Stimulated activated CD8-positive, alpha-beta memory T cell treated with anti-CD3 and anti-CD28 coated beads, Interleukin-15, amount 100 ng/mL, for 4 hours (primary cell): ENCODE data around the gene SLC25A22.

Source experiments
- DNase-seq, 2 donors: peaks; one replicate each; pipeline ENCODE4 v3.0.0-alpha.2; 2020; ENCODE audit warnings: low read depth in 2 of 2

Gene SLC25A22

DNA sequence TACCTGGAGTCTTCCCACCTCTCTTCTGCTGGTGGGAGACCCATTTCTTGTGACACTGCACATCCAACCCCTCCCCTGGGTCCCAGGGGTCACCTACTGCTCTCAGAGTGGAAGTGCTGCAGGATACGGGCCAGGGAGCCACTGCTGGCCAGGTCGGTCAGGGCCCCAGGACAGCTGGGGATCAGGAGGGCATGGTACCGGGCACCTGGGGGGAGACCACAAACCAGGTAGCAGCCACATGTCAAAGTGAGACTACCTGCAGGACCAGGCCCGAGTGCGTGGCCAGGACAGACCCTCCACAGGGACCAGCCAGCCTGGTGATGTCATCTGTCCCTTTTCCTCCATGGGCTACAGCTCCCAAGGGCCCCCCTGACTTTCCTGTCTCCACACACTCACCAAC lies 24.7 kb downstream of the SLC25A22 start:
- no peak for DNase-seq

DNA sequence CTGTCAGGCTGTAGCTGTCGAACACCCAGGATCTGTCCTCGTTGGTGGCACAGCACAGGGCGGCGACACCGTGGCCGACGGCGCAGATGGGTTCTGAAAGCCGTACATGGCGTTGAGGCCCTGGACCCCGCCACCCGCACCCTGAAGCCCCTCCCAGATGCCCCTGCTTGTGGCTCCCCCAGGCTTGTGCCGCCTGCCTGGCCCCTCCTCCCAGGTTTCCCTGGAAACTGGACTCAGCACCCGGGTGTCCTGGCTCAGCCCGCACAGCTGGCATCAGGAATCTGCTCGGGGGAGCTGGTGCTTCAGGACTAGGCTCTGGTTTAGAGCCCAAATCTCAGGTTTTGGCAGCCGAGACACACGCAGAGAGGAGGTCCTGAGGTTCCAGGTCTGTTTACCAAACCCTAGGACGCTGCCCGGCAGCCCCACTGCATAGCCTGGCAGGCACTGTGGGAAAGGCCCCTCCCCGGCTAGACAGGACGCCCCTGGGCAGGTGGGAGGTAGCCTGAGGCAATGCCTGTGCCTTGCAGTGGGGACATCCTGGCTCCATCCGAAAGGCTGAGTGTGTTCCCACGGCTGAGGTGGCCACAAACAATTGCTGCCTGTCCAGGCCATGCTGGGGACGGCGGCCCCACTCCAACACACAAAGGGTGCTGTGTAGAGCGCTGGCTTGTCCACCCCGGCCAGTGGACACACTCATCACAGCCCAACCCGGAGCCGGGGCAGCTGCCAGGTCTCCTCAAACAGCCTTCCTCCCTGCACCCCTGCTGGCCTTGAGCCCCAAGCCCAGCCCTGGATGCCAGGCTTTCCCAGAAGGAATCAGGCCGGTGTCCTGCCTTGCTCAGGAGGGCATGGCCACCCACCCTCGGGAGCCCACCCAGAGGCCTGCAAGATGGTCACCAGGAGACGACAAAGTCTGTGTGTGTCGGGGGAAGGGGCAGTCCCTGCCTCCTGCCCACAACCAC lies 25.4 kb downstream of the SLC25A22 start:
- DNase-seq, result no peak

DNA sequence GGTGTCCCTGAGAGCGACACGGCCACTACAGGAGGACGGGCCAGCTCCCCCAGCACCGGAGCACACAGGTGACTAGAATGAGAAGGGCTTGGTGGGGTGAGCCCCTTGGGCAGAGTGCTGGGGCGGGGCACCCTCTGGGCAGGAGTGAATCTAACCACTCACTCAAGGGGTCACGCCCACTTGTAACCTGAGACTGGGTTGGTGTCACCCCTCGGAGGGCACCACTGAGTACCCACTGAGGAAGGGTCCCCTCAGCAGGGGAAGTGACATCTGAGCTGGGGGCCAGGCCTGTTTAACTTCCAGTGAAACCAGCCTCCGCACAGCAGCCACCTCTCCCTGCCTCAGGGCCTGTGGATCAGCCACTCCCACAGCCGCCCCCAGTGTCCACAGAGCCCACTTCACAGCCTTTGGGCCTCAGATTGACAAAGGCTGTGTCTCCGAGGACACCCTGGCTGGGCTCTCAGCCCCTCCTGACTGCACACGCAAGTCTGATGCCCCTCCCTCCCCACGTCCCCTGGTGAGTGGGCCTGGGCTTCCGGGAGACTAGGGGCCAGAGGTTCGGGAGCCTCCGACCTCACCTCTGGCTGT lies 26.4 kb downstream of the SLC25A22 start:
- DNase-seq, result no peak

DNA sequence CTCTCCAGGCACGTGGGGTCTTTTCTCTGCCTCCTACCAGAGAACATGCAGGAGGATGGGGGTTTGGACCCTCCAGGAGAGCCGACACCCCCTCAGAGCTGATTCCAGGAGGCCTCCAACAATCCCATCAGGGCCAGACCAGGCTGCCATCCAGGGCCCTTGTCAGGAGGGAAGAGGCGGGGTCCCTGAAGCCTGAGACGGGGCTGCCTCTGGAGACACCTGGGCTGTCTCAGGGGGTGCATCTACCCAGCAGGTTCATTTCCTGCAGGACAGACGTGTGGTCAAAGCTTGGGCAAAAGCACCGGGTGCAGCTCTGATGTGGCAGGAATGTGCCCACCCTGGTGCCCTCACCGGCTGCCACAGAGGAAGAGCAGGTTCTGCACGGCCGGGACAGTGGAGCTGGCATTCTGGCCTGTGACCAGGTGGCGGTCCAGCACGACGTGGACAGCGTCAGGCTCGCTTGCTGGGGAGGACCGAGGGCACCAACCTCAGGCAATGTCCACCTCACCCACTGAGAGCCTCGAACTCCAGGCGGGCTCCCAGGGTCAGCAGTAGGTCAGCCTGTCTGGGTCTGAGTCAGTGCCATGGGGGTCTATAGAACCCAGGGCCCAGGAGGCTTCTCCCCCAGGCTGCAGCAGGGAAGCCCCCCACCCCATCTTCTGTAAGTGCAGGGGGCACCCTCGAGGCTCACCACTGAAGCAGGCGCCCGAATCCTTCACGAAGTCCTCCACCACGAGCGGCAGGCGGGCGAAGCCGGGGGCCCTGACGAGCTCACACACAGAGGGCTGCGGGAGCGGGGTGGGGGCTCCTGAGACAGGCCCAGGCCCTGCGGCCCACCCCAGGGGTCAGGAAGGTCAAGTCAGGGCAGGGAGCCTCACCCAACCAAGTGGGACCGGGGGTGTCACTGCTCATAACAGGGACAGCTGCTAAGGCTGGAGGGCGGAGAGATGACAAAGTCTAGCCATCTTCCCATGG lies 27.2 kb downstream of the SLC25A22 start:
- no peak for DNase-seq

DNA sequence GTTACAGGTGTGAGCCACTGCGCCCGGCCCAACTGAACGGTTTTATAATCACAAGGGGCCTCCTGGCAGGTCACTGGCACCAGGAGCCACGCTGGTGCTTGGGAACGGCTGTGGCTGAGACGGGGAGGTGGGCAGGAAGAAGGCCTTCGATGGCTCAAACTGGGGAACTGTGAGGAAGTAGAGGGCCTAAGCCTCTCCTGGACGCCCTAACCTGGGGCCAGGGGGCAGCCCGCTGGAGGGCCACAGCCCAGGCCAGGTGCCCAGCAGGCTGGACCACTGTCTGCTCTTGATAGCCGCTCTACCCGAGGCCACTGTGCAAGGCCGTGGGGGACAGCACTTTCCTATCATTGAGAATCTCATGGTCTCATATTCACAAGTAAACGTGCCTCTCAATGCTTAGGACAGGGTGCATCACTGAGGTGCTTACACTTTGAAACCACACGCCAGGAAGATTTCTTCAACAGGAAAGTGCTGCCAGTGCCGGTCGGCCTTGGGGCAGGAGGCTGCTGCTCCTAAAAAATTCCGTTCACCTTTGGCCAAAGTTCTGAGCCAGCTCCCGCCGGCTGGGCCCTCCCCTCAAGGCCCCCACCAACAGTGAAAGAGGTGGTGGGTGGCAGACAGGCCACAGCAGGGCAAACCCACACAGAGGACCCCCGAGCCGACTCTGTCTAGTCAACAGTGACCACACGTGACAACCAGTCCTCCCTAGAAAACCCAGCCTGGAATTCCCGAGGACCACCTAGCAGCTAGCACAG lies 28.0 kb downstream of the SLC25A22 start:
- no peak for DNase-seq

DNA sequence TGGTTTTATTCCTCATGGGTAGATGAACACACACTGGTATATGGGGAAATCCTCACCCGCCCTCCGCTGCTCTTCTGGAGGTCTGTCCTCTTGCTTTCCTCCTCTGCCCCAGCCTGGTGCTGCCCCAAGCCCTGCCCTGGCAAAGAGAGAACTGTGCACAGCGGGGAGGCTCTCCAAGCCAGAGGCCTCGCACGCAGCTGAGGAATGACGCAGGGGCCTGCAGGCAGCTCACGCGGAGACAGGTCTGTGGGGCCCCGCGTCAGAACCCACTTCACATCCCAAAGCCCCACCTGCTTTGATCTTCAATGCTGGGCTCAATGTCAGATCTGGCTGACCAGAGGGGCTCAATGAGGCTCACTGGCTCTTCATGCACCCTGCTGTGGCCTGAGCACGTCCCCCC lies 30.8 kb downstream of the SLC25A22 start:
- DNase-seq, result no peak

DNA sequence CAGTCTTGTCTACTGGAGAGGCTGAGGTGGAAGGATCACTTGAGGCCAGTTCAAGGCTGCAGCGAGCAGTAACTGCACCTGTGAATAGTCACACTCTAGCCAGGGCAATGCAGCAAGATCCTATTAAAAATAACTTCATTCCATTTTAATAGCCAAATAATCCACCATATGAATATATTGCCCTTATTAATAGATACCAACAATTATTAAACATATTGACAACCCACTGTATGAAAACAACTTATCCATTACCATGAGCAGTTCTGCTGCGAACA lies 31.2 kb downstream of the SLC25A22 start:
- DNase-seq, result no peak

DNA sequence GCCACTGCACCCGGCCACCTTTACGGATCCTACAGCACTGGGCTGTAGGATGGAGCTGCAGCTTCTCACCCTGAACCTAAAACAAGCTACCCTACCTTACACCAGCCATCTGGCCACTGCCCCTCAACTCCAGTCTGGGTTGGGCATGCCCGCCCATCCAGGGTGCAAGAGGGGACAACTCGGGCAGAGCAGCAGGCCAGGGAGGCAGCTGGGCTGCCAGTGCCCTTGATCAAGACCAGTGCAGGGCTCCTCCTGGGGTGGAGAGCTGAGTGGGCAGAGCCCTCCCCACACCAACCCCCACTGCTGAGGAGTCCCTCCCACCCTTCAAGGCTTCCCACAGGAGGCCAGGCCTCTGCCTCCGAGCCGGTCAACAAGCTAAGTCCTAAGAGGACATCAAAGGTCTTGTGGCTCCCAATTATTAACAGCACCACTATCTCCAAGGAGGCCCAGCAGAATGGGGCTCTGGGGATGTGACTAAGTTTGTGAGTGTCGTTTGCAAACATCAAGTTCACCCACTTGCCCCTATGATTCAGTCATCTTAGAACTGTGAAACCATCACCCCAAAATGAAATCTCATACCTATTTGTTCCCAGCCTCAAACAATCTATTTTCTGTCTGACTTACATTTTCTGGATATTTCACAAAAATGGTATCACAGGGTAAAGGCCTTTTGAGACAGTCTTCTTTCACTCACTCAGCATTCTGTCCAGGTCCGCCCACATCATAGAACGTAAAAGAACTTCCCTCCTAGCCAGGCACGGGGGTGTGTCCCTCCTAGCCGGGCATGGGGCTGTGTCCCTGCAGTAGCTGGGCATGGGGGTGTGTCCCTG lies 31.8 kb downstream of the SLC25A22 start:
- no peak for DNase-seq

DNA sequence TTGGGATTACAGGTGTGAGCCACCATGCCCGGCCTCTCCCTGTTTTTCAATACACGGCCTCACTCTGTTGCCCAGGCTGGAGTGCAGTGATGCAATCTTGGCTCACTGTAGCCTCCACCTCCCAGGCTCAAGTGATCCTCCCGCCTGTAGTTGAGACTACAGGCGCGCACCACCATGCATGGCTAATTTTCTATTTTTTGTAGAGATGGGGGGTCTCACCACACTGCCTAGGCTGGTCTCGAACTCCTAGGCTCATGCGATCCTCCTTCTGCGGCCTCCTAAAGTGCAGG lies 32.3 kb downstream of the SLC25A22 start:
- no peak for DNase-seq

DNA sequence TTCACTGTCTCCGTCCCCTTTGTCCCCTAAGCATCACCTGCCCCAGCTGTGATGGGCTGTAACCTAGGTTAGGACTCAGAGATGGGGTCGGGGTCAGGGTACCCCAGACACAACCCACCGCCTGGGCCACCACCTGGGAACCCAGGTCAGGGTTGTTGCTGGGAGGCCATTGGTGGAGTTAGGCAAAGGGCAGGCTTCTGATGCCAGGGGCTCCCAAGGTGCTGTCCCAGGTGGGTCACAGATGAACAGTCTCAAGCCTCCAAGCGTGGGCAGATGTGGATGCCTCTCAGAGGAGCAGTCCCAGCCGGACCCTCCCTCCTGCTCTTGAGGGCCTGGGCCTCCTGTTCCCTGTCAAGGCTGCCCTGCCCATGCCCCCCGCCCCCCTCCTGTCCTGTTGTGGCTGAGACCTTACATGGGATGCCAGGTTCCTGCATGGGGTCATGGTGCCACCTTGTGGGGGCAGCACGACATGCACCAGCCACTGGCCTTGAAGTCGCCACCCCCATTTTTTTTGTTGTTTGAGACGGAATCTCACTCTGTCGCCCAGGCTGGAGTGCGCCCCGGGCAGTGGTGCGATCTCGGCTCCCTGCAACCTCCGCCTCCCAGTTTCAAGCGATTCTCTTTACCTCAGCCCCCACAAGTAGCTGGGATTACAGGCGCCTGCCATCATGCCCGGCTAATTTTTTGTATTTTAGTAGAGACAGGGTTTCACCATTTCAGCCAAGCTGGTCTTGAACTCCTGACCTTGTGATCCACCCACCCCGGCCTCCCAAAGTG lies 32.9 kb downstream of the SLC25A22 start:
- DNase-seq, result no peak

DNA sequence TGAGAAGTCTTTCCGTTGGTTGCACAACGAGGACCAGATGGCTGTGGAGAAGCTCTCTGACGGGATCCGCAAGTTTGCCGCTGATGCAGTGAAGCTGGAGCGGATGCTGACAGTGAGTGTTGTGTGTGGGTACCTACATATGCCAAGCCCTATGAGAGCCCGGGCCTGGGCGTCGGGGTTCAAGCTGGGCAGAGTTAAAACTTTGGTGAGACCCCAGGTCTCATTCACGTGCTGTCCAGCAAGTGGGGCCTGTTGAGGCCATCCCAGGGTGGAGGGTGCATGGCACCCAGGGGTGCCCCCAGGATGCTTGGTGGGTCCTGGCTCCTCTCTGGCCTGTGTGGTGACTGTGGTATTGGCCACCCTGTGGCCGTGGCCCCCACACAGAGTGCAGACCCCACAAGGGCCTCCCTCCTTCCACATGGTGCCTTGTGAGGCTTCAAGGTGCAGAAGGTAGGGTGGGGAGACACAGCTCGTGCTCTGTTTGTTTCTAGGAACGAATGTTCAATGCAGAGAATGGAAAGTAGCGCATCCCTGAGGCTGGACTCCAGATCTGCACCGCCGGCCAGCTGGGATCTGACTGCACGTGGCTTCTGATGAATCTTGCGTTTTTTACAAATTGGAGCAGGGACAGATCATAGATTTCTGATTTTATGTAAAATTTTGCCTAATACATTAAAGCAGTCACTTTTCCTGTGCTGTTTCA lies 33.6 kb downstream of the SLC25A22 start:
- no peak for DNase-seq

DNA sequence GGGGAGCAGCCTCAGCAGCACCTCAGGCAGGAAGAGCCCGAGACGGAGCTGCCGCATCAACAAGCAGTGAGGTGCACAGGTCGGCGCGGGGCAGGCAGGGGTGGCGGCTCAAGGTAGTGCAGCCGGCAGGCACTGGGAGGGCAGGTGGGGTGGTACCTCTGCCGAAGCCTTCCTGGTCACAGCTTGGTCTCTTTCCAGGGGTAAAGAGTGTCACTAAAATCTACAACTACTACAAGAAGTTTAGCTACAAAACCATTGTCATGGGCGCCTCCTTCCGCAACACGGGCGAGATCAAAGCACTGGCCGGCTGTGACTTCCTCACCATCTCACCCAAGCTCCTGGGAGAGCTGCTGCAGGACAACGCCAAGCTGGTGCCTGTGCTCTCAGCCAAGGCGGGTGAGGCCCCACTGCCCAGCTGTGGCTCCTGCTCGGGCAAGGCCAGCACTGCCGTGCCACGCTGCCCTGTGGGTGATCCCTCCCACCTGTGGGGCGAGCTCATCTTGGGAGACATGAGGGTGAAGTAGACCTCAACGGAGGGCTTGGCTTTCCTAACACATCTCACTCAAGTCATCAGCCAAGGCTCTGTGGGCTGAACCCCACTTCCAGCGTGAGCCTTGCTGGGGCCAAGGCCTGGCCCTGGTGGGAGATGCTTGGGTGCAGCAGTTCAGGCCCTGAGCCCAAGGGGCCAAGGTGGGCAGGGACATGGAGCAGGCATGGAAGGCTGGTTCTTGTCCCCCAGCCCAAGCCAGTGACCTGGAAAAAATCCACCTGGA lies 34.3 kb downstream of the SLC25A22 start:
- no peak for DNase-seq

DNA sequence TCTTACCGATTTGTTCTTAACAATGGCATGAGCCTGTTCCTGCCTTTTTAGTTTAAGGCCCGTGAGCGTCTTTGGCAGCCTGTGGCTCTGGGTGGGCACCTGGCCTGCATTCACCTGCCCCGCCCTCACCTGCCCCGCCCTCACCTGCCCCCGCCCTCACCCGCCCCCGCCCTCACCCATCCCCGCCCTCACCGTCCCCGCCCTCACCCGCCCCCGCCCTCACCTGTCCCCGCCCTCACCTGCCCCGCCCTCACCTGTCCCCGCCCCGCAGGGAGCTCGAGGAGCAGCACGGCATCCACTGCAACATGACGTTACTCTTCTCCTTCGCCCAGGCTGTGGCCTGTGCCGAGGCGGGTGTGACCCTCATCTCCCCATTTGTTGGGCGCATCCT lies 35.0 kb downstream of the SLC25A22 start:
- no peak for DNase-seq

DNA sequence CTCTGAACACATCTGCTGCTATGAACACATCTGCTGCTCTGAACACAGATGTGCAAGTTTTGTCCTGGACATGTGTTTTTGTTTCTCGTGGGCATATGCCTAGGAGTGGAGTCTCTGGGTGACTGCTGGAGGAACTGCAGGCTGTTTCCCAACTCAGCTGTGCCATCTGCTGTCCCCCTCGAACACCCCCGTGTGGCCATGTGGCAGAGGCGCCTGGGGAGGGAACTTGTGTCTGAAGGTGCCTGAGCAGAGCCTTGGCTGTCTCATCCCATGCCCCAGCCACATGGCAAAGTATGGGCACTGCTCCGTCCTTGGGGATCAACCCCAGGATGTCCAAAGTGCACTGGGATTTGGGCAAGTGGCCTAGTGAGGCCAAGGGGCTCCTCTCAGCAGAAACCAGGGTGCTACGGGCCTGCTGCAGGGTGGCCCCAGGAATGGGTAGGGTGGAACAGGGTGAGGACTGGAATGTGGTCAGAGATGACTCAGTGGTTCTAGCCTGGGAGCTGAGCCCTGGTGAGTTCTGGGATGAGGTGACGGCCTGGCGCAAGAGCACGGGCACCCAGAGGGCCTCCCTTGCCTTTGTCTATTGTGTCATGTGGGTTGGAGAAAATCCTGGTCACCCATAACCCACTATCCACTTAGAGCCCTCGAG lies 35.5 kb downstream of the SLC25A22 start:
- no peak for DNase-seq

DNA sequence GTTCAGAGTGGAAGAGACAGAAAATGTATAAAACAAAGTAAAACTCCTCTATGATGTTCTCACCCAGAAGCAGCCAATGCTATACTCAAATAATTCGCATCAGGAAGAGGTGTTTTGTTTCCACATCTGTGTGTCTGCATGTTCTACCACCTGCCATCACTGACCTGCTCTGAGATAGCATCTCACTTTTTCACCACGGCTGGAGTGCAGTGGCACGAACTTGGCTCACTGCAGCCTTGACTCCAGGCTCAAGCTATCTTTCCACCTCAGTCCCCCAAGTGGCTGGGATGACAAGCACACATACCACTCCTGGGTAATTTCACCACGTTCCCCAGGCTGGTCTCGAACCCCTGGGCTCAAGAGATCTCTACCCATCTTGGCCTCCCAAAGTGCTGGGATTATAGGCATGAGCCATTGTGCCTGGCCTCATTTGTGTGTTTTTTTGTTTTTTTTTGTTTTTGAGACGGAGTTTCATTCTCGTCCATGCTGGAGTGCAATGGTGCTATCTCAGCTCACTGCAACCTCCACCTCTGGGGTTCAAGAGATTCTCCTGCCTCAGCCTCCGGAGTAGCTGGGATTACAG lies 36.5 kb downstream of the SLC25A22 start:
- no peak for DNase-seq

DNA sequence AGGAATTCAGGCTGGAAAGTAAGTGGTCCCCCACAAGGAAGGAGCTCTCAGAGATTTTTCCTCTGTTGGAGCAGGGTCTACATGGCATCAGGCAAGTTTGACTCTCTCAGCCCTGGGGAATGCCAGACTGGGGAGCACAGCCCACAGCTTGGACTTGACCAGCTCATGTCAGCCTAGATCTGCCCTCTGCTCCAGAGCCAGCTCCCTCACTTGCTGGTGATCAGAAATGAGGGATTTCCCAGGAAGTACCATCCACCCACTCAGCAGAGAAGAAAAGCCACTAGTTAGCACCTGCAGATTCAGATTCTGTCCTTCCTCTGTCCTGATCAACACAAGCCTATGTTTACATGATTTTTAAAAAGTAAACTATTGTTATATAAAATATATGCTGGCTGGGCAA lies 37.8 kb downstream of the SLC25A22 start:
- no peak for DNase-seq

DNA sequence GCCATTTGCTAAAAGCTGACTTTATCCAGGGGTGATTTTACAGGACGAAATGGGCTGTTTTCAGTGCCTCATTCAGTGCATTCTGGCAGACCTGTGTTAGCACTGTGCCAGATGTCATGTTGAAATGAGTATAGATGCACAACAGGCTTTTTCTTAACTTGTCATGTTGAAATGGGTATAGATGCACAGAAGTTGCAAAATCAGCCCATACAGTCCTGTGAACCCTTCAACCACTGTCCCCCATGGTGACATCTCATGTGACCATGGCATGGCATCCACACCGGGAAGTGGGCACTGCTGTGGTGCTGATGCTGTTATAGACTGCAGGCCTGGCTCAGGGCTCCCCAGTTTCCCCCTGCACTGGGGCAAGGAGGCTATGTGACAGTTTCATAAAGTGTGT lies 48.4 kb downstream of the SLC25A22 start:
- no peak for DNase-seq

DNA sequence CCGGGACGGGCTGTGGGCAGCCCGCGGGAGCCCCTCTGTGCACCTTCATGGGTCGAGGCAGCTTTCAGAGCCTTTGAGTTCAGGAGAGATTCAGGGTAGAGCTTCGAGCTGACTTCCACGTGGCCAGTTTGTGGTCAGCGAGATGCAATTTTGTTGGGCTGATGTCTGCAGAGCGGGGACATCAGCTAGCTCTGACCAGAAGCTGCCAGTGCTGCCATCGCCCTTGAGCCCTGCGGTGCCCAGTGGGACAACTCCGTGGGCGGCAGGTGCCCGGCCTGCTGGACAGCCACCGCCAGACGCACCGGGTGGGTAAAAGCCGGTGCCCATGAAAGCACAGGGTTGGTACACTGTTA lies 50.1 kb downstream of the SLC25A22 start:
- DNase-seq, result no peak
